HG02642 (cell line): ENCODE data around the gene C1QTNF1.

Experiments used
- ATAC-seq: cut with Tn5 transposase; IDR thresholded peaks from one replicate; pipeline ENCODE4 v1.9.1; 2021; ENCODE audit warnings: mild to moderate bottlenecking; ENCODE audit not compliant: unreplicated experiment, poor library complexity

Gene C1QTNF1

GRCh38 chr17:79074649-79075445 lies 50.9 kb downstream of the C1QTNF1 start, which contains the start of gene ENGASE:
ENGASE (plus strand) TSS chr17:79074824; CDS start chr17:79074945, 121 bp downstream.
- peak; percentile 93 for ATAC-seq

DNA sequence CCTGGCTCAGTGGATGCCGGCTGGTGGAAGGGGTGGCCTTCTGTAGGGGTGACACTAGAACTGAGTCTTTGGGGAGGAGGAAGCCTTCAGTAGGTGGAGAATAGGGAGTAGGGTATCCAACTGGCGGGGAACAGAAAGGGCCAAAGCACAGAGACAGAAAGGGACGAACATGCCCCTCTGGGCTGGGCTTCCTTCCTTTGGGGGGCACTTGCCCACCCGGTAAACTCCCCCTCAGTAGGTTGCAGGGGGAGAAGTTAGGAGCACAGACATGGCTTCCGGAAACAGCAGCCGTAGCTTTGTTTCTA lies 51.4 kb downstream of the C1QTNF1 start:
- ATAC-seq = peak; percentile 16

GRCh38 chr17:79075861-79076406 lies 52.0 kb downstream of the C1QTNF1 start:
- ATAC-seq = no peak

- no peak for ATAC-seq
Measured at GRCh38 chr17:79077587-79077986, 53.6 kb downstream of the C1QTNF1 start.

DNA sequence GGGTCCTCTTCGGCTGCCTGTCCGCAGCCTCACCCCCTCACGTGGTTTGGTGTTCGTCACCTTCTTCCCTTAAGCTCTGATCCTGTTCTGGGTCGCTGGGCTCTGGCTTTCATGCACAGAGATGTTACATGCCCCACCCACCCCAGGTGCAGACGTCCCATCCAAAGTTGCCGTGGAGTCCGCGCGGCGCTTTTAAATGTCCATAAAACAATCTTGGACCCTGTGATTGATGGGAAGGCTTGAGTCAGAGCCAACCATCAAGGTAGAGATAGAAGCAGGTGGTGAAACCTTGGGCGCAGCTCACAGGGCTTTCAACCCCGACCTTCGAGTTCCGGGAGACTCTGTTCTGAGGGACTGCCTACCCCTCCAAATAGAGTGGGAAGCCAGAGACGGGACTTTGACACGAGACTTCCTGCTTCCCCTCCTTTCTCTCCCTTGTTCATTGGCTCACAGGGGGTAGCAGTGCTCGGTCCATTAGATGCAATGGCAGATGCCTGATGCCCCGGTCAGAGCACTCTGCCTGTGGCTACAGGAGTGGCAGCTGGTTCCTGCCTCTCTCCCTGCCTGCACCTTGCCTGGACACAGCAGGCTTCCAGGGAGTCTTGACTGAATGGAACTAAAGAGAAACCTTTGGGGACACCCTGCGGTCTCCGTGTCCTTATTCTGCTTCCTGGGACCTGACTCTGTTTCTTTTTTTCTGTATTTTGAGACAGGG lies 54.7 kb downstream of the C1QTNF1 start:
- no peak for ATAC-seq

DNA sequence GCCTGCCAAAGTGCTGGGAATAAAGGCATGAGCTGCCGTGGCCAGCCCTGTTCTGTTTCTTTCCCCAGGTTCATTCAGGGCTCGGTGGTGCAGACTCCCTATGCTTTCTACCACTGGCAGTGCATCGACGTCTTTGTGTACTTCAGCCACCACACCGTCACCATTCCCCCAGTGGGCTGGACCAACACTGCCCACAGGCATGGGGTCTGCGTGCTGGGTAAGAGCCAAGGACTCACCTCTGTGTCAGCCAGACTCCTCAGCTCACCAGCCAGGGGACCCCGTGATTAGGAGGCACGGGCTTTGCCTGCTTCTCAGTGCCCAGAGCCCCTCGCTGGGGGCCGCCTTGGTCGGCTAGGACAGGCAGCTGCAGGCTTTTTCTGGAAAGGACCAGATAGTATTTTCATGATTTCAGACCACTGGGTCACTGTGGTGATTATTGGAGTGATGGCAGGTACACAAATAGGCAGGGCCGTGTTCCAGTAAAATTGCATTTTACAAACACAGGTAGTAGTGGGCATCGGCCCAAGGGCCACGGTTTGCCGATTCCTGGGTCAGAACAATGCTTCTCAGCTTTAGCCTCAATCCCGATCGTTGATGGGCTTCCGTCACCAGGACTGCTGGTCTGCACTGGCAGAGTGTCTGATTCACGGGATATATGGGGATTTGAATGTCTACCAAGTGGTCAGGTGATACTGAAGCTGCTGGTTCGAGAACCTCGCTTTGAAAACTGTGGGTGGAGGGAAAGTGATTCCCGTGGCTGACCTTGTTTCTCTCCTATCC lies 55.6 kb downstream of the C1QTNF1 start:
- no peak for ATAC-seq

- no peak for ATAC-seq
Measured at GRCh38 chr17:79080349-79080748, 56.4 kb downstream of the C1QTNF1 start.

DNA sequence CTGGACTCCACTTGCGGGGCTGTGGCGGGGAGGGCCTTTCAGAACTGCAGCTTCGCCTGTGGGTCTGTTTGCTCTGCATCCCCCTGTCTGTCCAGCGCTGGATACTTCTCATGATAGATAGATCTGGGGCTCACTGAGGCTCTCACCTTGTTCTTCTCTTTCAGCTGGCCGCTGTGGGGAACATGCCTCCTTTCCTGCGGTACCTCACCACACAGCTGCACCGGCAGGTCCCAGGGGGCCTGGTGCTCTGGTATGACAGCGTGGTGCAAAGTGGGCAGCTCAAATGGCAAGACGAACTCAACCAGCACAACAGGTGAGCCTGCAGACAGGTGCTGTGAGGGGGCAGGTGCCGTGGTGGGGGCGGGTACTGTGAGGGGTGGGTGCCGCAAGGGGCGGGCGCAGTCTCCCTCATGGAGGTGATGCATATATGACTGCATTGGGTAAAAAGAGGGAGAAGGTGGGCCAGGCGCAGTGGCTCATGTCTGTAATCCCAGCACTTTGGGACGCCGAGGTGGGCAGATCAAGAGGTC lies 56.9 kb downstream of the C1QTNF1 start:
- ATAC-seq = no peak

DNA sequence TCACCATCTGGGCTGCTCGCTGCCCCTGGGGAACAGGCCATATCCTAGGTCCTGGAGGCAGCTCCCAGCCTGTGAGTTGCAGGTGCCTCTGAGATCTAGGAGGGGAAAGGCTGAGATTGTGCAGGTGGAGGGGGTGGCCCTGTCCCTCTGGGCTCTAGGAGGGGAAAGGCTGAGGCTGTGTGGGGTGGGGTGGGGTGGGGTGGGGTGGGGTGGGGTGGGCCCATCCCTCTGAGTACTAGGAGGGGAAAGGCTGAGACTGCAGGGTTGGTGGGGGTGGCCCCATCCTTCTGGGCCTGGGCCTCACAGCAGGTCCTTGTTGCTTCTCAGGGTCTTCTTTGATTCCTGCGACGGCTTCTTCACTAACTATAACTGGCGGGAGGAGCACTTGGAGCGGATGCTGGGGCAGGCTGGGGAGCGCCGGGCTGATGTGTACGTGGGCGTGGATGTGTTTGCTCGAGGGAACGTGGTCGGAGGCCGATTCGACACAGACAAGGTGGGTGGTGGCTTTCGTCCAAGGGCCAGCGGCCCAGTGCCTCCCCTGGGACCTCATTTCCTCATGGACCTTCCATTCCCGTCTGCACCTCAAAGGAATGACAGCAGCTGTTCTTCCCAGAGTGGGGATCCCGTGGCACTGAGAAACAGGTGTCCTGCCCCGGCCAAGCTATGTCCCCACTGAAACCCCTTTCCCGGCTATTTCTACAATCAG lies 57.8 kb downstream of the C1QTNF1 start:
- ATAC-seq = no peak

DNA sequence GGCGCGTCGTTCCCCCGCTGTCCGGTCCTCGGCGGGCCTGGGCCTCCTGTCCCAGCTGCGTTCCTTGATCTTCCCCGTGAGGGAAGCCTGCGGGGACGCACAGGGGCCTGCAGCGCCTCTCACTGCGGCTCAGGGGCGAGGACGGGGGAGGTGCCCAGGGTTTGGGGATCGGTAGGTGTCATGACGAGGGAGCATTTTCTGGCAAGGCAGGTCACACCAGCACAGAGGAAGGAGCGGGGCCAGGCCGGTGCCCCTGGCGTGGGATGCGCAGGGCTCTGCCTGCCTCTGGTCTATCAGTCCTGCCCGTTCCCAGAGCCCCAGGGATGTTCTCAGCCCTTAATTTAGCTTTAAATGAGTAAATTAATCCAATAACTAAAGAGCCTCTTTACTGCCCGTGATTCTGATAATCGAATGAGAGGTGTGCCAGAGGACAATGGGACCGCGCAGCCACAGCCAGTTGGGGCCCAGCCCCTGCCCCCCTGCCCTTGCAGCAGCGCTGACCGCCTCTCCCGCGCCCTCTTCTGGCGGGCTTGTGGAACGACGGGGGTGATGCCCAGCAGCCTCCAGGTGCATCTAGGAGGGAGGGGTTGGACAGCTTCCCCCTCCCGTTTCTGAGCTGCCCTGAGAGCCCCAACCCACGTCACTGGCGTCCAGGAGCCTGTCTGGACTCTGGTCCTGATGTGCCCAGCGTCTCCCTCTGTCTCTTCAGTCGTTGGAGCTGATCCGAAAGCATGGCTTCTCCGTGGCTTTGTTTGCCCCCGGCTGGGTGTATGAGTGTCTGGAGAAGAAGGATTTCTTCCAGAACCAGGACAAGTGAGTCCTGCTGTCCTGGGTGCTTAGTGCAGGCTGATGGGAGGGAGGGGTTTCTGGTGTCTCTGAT lies 58.6 kb downstream of the C1QTNF1 start:
- no peak for ATAC-seq

GRCh38 chr17:79083191-79083971 lies 59.4 kb downstream of the C1QTNF1 start:
- no peak for ATAC-seq

DNA sequence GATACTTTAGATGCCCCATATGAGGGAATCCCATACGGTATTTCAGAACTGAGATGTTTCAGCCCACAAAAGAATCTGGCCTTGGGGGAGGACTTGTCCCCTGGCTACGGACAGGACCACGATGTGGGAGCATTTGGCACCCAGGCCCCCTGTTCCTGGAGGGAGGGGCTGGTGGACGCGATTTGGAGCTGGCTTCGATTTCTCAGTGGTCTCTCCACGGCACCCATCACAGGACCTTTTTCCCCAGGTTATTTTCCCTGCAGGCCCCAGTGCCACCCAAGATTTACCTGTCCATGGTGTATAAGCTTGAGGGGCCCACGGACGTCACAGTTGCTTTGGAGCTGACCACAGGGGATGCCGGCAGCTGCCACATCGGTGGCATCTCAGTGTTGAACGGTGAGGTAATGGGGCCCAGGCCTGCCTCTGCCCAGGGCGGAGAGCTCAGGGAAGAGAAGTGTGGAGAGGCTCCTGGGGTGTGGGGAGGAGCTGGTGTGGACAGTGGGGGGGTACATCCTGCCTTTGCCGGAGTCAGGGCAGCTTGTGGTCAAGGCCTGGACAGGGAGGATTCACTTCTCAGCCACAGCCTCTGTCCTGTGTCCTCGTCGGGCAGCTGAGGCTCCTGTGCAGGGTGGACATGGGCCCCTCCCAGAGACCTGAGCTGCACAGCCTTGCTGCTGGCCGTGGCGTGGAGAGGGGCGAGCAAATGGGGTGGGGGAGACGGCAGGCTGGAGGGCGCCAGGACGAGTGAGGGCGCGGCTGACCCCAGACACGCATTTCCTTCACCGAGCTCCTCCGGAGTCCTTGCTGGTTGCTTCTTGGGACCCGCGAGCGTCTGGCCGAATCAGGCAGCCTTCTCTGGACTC lies 60.6 kb downstream of the C1QTNF1 start:
- no peak for ATAC-seq

DNA sequence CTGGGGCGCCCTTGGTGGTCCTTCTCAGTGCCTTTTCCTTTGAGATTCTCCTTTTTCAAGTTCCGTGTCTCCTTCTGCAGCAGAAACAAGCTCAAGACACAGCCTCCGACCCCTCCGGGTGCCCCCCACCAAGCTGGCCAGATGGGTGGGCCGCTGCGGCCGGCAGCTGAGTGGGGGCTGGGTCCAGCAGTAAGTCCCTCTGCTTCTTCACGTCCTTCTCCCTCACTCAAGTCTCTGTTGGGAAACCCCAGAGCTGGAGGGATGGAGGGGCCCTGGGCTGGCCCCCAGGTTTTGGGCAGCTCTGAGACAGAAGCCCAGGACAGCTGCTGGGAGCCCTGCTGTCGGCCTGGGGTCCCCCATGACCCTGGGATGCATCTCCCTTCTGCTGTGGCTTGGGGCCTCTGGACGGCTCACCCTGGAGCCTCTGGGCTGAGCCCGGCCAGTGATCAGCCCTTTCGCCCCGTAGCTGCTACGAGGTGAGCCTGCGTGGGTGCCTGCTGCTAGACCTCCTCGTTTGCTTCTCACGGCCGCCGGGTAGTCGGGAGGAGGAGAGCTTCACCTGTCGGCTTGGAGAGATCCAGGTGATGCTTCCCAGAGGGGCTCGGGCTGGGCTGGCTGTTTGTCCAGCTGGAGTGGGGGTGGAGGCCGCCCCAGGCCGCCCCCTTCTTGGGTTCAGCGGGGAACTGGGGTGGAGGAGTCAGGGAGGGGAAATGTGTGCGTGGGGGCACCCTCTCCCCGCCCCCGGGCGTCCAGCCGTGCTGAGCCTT lies 61.4 kb downstream of the C1QTNF1 start:
- ATAC-seq = no peak

DNA sequence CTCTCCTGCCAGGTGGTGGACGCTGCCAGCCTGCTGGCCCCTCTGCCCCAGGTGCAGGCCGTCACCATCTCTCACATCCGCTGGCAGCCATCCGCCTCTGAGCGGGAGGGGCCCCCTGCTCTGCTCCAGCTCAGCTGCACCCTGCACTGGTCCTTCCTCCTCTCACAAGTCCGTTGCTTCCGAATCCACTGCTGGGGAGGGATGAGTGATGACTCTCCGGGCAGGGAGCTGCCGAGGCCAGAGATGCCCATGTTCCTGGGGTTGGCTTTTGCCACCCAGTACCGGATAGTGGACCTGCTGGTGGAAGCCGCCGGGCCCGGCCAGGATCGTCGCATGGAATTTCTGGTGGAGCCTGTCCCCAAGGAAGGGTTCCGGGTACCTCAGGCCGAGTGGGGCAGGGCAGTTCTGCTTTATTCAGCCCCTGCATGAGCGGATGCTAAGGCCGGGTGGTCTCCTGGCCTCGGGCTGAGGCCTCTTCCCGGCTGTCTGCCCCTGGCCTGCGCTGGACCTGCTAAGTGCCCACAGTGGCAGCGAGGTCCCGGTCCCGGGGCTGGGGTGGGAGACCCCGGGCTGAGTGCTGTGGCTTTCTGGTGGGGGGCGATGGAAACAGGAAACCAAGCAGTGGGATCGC lies 62.1 kb downstream of the C1QTNF1 start:
- no peak for ATAC-seq

DNA sequence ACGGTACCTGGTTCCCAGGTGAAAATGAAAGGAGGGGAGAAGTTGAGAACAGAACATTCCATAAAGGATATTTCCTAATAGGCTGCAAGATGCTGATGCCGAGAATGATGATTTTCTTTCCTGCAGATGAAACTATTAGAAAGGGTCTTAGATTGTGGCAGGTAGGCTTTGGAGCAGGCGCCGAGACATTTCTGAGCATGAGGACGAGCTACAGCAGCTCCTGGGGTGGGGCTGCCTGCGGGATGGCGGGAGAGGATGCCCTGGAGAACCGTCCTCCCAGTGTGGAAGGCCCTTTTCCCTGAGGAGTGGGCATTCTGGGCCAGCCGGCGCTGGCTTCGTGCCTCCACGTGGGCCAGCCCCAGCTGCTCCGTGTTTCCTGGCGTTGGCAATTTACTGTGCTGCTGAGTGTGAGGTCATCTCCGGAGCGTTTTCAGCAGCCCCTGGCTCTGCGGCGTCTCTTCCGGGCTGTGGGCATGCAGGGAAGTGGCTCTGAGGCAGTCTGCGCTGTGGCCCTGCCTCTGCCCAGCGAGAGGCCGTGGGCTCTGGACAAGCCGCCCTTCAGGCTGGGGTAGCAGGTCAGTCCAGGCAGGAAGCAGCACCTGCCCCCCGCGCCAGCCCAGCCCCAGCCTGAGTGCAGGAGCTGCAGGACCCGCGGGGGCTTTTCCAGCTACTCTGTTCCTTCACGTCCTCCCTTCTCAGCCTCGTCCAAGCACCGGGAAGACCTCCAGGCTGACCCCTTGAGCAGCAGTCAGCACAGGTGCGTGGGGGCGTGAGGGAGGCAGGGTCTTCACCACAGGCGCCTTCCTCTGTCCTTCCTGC lies 62.8 kb downstream of the C1QTNF1 start:
- no peak for ATAC-seq
